ENCODE measurements around the gene MPRIP.

DNA sequence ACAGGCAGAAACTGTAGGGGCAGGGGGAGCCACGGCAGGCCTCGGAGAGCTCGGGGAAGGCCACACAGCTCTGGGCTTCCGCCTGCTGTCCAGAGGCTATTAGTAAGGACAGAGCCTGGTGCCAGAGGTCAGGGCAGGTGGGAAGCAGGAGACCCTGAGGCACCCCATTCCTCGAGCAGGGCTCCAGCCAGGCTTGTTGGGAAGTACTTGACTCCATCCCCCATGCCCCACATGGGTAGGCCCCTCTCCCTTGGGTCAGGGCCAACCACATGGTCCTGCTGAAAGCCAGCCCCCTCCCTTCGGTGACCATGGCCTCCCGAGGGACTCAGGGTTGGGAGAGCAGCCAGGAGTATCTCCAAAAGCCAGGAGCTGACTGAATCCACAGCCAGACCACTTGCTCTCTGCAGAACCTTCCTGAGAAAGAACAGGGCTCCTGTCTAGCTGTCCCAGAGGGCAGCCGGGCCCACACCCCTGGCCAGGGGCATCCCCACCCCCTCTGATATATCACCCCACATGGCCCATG is 17.4 kb upstream of the MPRIP start:
- TF ChIP-seq POLR2AphosphoS5 (IDR thresholded peaks at IDR 0.05; ENCODE audit: low read depth, low read length) (no peak), TAF1 (IDR thresholded peaks at IDR 0.05; ENCODE audit: borderline replicate concordance, insufficient read depth, low read length) (no peak), SIN3A (IDR thresholded peaks at IDR 0.05; ENCODE audit: borderline replicate concordance, insufficient read depth, low read length) (no peak), FOXP2 (optimal IDR thresholded peaks at IDR 0.05; ENCODE audit: borderline replicate concordance, extremely low read depth, extremely low read length, insufficient read depth) (no peak)
- TF ChIP-seq, protein P1, sequence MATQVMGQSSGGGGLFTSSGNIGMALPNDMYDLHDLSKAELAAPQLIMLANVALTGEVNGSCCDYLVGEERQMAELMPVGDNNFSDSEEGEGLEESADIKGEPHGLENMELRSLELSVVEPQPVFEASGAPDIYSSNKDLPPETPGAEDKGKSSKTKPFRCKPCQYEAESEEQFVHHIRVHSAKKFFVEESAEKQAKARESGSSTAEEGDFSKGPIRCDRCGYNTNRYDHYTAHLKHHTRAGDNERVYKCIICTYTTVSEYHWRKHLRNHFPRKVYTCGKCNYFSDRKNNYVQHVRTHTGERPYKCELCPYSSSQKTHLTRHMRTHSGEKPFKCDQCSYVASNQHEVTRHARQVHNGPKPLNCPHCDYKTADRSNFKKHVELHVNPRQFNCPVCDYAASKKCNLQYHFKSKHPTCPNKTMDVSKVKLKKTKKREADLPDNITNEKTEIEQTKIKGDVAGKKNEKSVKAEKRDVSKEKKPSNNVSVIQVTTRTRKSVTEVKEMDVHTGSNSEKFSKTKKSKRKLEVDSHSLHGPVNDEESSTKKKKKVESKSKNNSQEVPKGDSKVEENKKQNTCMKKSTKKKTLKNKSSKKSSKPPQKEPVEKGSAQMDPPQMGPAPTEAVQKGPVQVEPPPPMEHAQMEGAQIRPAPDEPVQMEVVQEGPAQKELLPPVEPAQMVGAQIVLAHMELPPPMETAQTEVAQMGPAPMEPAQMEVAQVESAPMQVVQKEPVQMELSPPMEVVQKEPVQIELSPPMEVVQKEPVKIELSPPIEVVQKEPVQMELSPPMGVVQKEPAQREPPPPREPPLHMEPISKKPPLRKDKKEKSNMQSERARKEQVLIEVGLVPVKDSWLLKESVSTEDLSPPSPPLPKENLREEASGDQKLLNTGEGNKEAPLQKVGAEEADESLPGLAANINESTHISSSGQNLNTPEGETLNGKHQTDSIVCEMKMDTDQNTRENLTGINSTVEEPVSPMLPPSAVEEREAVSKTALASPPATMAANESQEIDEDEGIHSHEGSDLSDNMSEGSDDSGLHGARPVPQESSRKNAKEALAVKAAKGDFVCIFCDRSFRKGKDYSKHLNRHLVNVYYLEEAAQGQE (IDR thresholded peaks at IDR 0.05; ENCODE audit: insufficient read depth in 1 of 2, low read depth in 2 of 2, low read length in 2 of 2): no peak
